Muscle layer of duodenum (tissue), 2 donors: ENCODE measurements around the gene CNTN6.

Experiments
- H3K27ac ChIP-seq: one replicate; pipeline ENCODE4 v1.7.0; 2013; ENCODE audit warnings: mild to moderate bottlenecking, low read length
- H3K27me3 ChIP-seq: one replicate; pipeline ENCODE4 v1.7.0; 2013; ENCODE audit warnings: low read depth, mild to moderate bottlenecking, control low read depth, low read length
- H3K36me3 ChIP-seq, 2 donors: one replicate each; pipeline ENCODE4 v1.7.0; 2013; ENCODE audit warnings: low read length in 2 of 2, control low read depth in 1 of 2, mild to moderate bottlenecking in 1 of 2; ENCODE audit not compliant: insufficient read depth in 2 of 2, control insufficient read depth in 1 of 2
- H3K4me1 ChIP-seq, 2 donors: one replicate each; pipeline ENCODE4 v1.7.0; 2013; ENCODE audit warnings: low read length in 2 of 2, mild to moderate bottlenecking in 2 of 2, control low read depth in 1 of 2, moderate library complexity in 1 of 2; ENCODE audit not compliant: insufficient read depth in 2 of 2, control insufficient read depth in 1 of 2
- H3K4me3 ChIP-seq, 2 donors: one replicate each; pipeline ENCODE4 v1.7.0; 2013; ENCODE audit warnings: low read length in 2 of 2, low read depth in 1 of 2, mild to moderate bottlenecking in 1 of 2
- H3K9me3 ChIP-seq, 2 donors: one replicate each; pipeline ENCODE4 v1.7.0; 2013; ENCODE audit warnings: low read length in 2 of 2, control low read depth in 1 of 2, mild to moderate bottlenecking in 1 of 2; ENCODE audit not compliant: control insufficient read depth in 1 of 2
- donor health status: healthy.

CNTN6 gene

DNA sequence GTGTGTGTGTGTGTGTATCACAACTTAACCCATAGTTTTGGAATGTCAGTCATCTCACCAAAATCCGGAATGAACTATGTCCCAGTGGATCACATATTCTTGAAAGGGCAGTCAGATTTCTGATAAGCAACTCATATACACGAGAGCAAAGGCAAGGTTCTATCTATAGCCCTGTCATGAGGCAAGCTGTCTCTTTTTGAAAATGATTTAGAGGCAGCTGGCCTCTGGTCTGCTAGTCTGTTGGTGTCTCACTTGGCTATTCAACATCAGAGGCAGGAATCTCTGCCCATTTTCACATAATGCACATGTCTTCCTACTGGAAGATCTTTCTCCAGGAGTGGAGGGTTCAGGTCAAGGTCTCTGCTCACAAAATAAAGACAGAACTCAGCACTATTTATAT, 79.8 kb downstream of the CNTN6 start:
- H3K36me3 ChIP-seq, result no peaks in the 10 kb centered on the region
- no peaks in the 10 kb centered on the region for H3K9me3 ChIP-seq
- H3K27me3 ChIP-seq, result no peaks in the 10 kb centered on the region
- no peaks in the 10 kb centered on the region for H3K4me1 ChIP-seq
- H3K27ac ChIP-seq, result no peak overlapping the region
- H3K4me3 ChIP-seq, result no peak overlapping the region

DNA sequence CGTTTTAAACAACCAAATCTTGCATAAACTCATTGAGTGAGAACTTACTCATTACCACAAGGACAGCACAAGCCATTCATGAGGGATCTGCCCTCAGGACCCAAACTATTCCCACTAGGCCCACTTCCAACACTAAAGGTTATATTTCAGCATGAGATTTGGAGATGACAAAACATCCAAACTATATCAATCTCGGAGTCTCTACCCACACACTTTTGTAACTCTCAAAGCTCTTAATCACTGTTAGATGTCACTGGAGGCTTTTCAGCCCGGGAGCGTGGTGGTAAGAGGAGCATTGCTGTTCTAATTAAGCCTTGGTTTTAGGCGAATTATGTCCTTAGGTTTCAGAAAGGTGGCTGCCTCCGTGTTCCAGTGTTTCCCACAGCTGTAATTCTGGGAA, 86.3 kb downstream of the CNTN6 start:
- Histone ChIP-seq H3K27ac (no peak overlapping the region), H3K4me3 (no peak overlapping the region), H3K4me1 (no peaks in the 10 kb centered on the region), H3K27me3 (no peaks in the 10 kb centered on the region), H3K36me3 (no peaks in the 10 kb centered on the region), H3K9me3 (no peaks in the 10 kb centered on the region)

DNA sequence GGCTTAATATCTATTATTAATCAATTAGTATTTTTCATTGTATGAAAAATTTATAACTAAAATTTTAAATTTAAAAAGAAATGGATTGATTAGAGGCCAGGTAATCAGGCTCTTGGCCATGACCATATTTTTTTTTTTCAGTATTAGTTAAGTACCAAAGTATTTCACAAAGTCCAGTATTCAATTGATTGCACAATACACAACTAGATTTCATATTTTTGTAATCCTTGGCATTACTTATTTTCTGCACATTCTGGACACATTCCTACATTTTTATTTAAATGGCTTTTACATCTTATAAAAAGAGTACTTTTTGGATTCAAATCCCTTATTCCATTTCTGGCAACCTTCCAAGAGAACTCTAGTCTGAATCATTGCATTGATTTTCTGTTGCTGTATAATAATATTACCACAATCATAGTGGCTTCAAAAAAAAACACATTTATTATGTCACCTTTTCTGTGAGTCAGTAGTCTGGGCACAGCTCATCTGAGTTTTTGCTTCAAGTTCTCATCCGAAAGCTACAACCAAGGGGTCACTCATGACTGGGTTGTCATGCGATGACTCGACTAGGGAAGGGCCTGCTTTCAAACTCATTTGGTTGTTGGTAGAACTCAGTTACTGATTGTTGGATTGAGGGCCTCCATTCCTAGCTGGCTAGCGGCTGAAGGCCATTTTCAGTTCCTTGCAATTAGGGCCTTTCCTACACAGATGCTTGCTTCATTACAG, 90.7 kb downstream of the CNTN6 start:
- no peak overlapping the region for H3K4me3 ChIP-seq
- H3K4me1 ChIP-seq, result no peaks in the 10 kb centered on the region
- no peaks in the 10 kb centered on the region for H3K27me3 ChIP-seq
- no peaks in the 10 kb centered on the region for H3K9me3 ChIP-seq
- no peak overlapping the region for H3K27ac ChIP-seq
- no peaks in the 10 kb centered on the region for H3K36me3 ChIP-seq

DNA sequence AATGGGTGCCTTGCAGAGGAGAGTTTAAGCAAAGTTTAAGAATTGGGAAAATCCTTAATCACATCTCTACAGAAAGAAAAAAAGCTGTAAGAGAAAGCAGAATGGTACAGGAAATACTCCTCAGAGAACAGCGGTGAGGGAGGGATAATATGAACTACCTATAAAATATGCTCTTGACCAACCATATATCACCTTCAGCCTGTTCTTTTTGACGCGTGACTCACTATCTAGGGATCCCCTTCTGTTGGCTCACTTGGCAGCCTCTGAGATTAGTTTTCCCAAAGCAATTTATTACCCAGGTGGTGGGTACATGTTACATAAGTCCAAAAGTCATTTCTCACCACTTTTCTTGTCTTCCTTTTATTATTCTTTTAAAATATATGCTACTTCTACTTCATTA, 97.7 kb downstream of the CNTN6 start:
- Histone ChIP-seq H3K27ac (no peak overlapping the region), H3K36me3 (no peaks in the 10 kb centered on the region), H3K9me3 (no peaks in the 10 kb centered on the region), H3K27me3 (no peaks in the 10 kb centered on the region), H3K4me3 (no peak overlapping the region), H3K4me1 (no peaks in the 10 kb centered on the region)

DNA sequence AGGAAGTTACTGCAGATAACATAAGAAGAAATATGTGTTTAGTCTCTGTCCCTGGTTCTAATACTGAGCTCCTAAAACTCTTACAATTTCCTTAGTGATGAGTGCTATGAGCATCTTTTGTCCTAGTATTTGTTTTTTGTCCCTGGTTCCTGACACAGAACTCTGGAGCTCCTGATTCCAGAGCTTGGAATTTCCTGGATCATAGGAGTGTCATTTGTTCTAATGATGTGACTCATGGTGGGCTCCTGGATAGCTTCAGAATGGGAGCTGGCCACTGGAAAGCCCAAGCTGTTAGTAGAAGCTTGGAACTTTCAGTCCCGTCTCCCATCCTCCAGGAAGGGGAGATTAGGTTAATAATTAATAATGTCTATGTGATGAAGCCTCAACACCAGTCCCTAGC, 98.2 kb downstream of the CNTN6 start:
- Histone ChIP-seq H3K9me3 (no peaks in the 10 kb centered on the region), H3K4me1 (no peaks in the 10 kb centered on the region), H3K27me3 (no peaks in the 10 kb centered on the region), H3K36me3 (no peaks in the 10 kb centered on the region), H3K4me3 (no peak overlapping the region), H3K27ac (no peak overlapping the region)

DNA sequence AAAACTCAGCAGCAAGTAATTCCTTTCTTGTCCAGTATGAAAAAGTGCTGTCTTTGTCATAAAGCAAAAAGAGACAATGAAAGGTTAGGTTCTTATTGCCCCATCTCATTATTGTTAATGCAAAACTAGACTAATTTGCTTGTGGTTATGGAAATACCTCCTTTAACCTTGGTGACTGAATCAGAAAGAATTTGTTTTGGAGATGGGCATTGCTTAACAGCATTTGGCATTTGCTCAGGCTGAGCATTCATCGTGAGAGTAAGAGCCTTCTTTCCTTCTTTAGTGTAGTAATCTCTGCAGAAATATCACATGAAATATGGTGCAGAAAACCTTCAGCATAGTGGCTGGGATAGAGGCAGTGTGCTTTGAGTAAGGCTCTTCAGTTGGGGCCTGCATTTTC, 103.1 kb downstream of the CNTN6 start:
- H3K36me3 ChIP-seq, result no peaks in the 10 kb centered on the region

DNA sequence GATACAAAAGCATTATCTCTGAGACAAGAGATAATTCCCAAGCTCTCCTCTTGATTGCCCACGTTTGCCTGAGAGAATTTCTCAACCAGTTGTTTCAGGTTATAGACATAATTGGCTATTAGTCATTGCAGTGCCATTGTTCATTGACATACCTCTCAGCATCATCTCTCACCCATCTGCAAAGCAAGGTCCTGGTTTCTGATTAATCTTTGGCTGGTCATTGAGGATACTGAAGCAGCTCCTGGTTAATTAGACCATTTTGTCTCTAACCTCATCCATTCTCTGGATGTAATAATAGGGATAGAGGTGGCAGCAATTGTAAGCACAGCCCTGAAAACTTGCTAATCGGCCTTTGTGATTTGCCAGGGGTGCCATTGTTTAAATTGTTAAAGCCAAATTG, 104.2 kb downstream of the CNTN6 start:
- no peaks in the 10 kb centered on the region for H3K4me1 ChIP-seq
- H3K4me3 ChIP-seq, result no peak overlapping the region
- no peaks in the 10 kb centered on the region for H3K36me3 ChIP-seq
- no peaks in the 10 kb centered on the region for H3K27me3 ChIP-seq
- no peak overlapping the region for H3K27ac ChIP-seq
- H3K9me3 ChIP-seq, result no peaks in the 10 kb centered on the region

More for the DNA sequence above, 103.1 kb downstream of the CNTN6 start:
- Histone ChIP-seq H3K27ac (no peak overlapping the region), H3K4me1 (no peaks in the 10 kb centered on the region), H3K9me3 (no peaks in the 10 kb centered on the region), H3K27me3 (no peaks in the 10 kb centered on the region), H3K4me3 (no peak overlapping the region)

DNA sequence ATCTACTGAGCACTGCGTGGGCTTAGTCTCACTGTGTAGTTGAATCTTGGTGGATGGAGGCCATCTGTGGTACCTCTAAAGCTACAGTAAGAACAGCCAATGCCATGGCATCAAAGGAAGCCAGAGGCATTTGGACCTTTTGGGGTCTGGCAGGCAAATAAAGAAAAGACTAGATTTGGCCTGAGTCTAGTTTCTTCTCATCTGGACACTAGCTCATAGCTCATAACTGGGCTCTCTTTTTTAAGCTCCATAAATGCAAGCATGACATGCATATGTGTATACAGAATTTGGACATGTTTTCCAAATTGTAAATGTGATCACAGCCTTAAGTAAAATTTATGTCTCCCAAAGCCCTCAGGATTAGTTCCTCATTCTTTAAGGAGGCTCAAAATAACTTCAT, 107.5 kb downstream of the CNTN6 start:
- Histone ChIP-seq H3K4me3 (no peak overlapping the region), H3K9me3 (no peaks in the 10 kb centered on the region), H3K36me3 (no peaks in the 10 kb centered on the region), H3K27ac (no peak overlapping the region), H3K27me3 (no peaks in the 10 kb centered on the region), H3K4me1 (no peaks in the 10 kb centered on the region)

DNA sequence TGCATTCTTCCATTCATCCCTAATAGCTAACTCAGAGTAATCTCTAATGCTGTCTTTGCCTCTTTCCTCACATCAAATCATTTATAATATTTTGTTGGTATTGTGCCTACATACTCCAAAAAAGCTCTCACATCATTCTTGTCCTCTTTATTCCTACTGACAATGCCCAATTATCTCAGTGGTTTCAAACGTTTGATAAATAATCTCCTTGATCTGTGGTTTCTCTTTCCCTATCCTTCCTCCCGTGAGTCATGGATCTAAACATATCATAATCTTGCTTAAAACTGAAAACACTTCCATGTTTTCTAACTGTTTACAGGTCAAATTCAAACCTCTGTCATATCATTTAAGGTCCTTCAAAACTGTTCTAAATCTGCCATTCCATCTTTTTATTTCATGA, 115.1 kb downstream of the CNTN6 start:
- Histone ChIP-seq H3K36me3 (no peaks in the 10 kb centered on the region), H3K27ac (no peak overlapping the region), H3K27me3 (no peaks in the 10 kb centered on the region), H3K4me3 (no peak overlapping the region), H3K9me3 (no peaks in the 10 kb centered on the region), H3K4me1 (no peaks in the 10 kb centered on the region)

DNA sequence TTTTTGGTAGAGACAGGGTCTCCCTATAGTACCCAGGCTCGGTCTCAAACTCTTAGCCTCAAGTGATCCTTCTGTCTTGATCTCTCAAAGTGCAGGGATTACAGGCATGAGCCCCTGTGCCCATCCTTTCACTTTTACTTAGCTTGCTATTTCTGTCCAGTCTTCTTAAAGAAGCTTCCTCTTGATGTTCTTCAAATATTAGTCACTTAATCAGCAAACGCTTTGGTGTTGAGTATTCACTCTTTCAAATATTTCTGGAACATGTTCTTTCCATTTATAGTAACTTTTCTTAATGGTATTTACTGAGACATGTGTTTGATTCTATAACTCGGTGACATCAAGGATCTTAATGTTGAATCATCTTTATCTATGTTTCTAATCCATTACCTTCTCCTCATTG, 122.1 kb downstream of the CNTN6 start:
- Histone ChIP-seq H3K36me3 (no peaks in the 10 kb centered on the region), H3K27ac (no peak overlapping the region), H3K4me1 (no peaks in the 10 kb centered on the region), H3K27me3 (no peaks in the 10 kb centered on the region), H3K4me3 (no peak overlapping the region), H3K9me3 (no peaks in the 10 kb centered on the region)

DNA sequence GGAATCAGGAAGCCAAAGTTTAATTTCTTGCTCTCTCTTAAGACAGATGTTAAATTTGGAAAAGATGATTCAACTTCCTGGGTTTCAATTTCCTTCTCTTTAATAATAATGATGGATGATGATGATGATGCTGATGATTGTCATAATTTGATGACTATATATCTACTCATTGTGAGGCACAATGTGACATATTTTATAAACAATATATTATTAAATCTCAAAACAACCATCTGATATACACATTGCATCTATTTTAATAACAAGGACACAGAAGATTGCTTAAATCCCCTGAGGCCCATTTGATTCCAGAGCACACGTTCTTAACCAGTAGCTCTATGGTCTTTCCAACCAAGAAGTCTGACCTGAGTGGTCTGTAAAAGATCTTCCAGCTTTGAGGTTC, 124.0 kb downstream of the CNTN6 start:
- no peaks in the 10 kb centered on the region for H3K9me3 ChIP-seq
- H3K27ac ChIP-seq, result no peak overlapping the region
- H3K27me3 ChIP-seq, result no peaks in the 10 kb centered on the region
- H3K4me1 ChIP-seq, result no peaks in the 10 kb centered on the region
- H3K4me3 ChIP-seq, result no peak overlapping the region
- no peaks in the 10 kb centered on the region for H3K36me3 ChIP-seq

DNA sequence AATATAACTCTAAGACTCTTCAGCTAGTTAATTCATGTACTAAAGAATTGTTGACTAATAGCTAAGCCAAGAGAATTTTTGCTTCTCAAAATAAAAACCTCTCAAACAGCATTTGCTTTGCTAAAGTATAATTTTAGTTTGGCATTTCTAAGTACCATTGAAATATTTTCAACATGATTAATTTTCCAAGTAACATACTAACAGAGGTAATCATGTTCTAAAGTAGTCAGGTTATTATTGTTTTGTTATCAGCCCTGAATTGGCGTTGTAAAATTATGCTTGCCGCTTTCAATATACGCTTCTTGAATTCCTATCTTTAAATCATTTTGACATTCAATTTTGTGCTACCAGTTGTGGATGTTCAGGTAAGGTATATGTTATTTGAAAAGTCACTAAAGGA, 134.3 kb downstream of the CNTN6 start:
- H3K9me3 ChIP-seq, result peaks cover 0 to 2% of the 10 kb centered on the region in 2 donors
- no peaks in the 10 kb centered on the region for H3K36me3 ChIP-seq
- no peak overlapping the region for H3K27ac ChIP-seq
- H3K4me1 ChIP-seq, result no peaks in the 10 kb centered on the region
- no peak overlapping the region for H3K4me3 ChIP-seq
- H3K27me3 ChIP-seq, result no peaks in the 10 kb centered on the region
